ENCODE results near the gene RBM33.

Gene RBM33

DNA sequence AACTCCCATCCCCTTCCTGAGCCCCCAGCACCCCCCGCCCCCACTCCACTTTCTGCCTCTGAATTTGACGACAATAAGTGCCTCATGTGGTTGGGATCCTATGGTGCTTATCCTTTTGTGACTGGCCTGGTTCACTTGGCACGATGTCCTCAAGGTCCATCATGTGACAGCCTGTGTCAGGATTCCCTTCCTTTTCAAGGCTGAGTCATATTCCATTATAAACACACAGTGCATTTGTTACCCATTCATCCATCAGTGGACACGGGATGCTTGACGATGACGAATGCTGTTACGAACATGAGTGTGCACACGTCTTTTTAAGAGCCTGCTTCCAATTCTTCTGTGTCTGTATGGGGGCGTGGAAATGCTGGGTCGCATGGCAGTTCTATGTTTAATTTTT lies 141.1 kb downstream of the RBM33 start:
- Histone ChIP-seq H3K27me3 (ENCODE audit: insufficient read depth, low read length) (no peaks in the 10 kb centered on the region), H3K79me2 (ENCODE audit: control insufficient read depth, insufficient read depth, low read length, unreplicated experiment) (no peaks in the 10 kb centered on the region), H3K27ac (ENCODE audit: low read depth, low read length) (no peak overlapping the region), H2AFZ (ENCODE audit: low read length, unreplicated experiment) (no peak overlapping the region), H3K36me3 (ENCODE audit: insufficient read depth, low read length) (no peaks in the 10 kb centered on the region), H3K4me3 (ENCODE audit: low read depth, low read length) (no peak overlapping the region), H3K4me1 (ENCODE audit: control insufficient read depth, insufficient read depth, low read length, unreplicated experiment) (no peaks in the 10 kb centered on the region)

DNA sequence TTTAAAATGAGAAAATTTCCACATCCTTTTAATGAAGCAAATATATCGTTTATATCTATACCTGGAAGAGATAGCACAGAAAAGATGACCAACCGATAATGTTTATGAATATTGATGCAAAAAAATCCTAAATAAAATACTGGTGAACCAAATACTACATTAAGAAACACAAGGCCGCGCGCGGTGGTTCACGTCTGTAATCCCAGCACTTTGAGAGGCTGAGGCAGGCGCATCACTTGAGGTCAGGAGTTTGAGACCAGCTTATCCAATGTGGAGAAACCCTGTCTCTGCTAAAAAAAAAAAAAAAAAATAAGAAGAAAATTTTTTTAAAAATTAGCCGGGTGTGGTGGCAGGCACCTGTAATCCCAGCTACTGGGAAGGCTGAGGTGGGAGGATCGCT lies 142.0 kb downstream of the RBM33 start:
- Histone ChIP-seq H3K79me2 (ENCODE audit: control insufficient read depth, insufficient read depth, low read length, unreplicated experiment) (no peaks in the 10 kb centered on the region), H3K4me1 (ENCODE audit: control insufficient read depth, insufficient read depth, low read length, unreplicated experiment) (no peaks in the 10 kb centered on the region), H3K27ac (ENCODE audit: low read depth, low read length) (no peak overlapping the region), H3K27me3 (ENCODE audit: insufficient read depth, low read length) (no peaks in the 10 kb centered on the region), H2AFZ (ENCODE audit: low read length, unreplicated experiment) (no peak overlapping the region), H3K36me3 (ENCODE audit: insufficient read depth, low read length) (no peaks in the 10 kb centered on the region), H3K4me3 (ENCODE audit: low read depth, low read length) (no peak overlapping the region)

DNA sequence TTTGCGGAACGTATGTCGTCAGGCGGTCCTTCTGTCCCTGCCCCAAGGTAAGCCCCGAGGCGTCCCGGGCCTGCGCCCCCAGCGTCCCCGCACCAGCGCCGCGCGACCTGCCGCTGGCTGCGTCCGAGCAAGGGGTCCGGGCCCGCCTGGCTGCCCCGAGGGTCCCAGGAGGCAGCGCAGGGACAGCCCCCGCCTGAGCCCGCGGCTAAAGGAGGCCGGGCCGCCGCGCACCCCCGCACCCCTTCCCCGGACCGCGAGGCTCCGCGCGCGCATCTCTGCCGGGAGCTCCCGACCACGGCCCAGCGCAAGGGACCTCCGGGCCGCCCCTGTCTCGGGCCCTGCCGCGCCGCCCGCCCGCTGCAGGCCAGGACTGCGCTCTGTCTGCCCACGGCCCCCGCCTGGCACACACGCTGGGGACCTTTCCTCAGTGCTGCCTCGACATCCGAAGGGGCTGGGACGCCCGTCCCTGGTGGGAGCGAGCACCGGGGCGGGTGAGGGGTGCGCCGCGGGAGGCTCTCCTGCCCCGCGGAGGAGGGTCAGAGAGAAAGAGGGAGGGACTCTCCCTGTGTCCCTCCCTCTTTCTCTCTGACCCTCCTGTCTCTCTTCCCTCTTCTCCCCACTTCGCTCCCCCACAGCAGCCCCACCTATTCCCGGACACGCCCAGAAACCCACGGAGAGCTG lies 142.8 kb downstream of the RBM33 start:
- Histone ChIP-seq H3K4me1 (ENCODE audit: control insufficient read depth, insufficient read depth, low read length, unreplicated experiment) (no peaks in the 10 kb centered on the region), H3K36me3 (ENCODE audit: insufficient read depth, low read length) (no peaks in the 10 kb centered on the region), H3K27ac (ENCODE audit: low read depth, low read length) (no peak overlapping the region), H2AFZ (ENCODE audit: low read length, unreplicated experiment) (peak overlapping the region; percentile 47), H3K4me3 (ENCODE audit: low read depth, low read length) (peak overlapping the region; percentile 77), H3K79me2 (ENCODE audit: control insufficient read depth, insufficient read depth, low read length, unreplicated experiment) (no peaks in the 10 kb centered on the region), H3K27me3 (ENCODE audit: insufficient read depth, low read length) (no peaks in the 10 kb centered on the region)

DNA sequence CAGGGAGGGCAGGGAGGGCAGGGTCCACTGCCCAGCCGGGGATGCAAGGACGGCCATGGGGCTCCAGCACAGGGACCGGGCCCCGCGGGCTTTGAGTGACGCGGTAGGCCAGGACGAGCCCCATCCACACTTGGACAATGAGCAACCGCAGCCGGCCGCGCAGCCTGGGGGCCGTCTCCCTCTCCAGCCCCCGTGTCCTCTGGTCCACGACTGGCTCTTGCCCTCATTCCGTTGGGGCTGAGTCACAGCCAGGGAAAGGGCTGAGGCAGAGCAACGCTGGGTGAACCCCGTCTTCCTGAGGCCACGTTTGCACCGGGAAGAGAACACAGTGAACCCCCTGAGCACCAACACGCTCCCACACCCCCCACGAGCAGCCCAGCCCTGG lies 144.1 kb downstream of the RBM33 start:
- no peaks in the 10 kb centered on the region for H3K79me2 ChIP-seq (ENCODE audit: control insufficient read depth, insufficient read depth, low read length, unreplicated experiment)
- H3K4me3 ChIP-seq (ENCODE audit: low read depth, low read length), result no peak overlapping the region
- no peak overlapping the region for H3K27ac ChIP-seq (ENCODE audit: low read depth, low read length)
- no peaks in the 10 kb centered on the region for H3K27me3 ChIP-seq (ENCODE audit: insufficient read depth, low read length)
- no peaks in the 10 kb centered on the region for H3K4me1 ChIP-seq (ENCODE audit: control insufficient read depth, insufficient read depth, low read length, unreplicated experiment)
- no peak overlapping the region for H2AFZ ChIP-seq (ENCODE audit: low read length, unreplicated experiment)
- no peaks in the 10 kb centered on the region for H3K36me3 ChIP-seq (ENCODE audit: insufficient read depth, low read length)

DNA sequence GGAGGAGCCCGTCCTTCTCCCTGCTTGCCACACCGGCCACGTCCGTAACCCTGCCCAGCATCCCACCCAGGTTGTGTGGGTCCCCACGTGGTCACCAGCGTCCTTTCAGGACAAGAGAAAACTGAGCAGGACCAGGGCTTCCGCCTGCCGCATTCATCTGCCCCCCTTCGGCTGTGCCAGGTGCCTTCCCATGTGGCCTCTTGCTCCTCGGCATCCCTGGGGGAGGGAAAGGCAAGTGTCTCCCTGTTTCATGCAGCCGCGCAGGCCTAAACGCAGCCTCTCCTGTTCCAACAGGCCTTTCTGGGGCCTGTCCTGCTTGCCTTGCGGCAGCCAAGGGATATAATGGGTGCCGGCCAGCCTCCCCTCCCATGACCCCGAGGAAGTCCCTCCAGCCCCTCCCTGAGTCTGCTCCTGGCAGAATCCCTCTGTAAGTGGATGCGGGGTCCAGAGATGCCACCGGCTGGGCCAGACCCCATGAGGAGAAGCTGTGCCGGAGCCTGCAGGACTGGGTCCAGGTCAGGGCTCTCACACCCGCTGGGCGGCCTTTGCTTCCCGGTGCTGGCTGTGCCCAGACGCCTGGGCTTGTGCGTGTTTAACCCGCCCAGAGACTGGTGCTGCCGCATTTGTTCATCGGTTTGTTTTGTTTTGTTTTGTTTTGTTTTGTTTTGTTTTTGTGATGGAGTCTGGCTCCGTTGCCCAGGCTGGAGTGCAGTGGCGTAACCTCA lies 144.7 kb downstream of the RBM33 start:
- no peaks in the 10 kb centered on the region for H3K79me2 ChIP-seq (ENCODE audit: control insufficient read depth, insufficient read depth, low read length, unreplicated experiment)
- H3K27me3 ChIP-seq (ENCODE audit: insufficient read depth, low read length), result no peaks in the 10 kb centered on the region
- no peak overlapping the region for H3K4me3 ChIP-seq (ENCODE audit: low read depth, low read length)

DNA sequence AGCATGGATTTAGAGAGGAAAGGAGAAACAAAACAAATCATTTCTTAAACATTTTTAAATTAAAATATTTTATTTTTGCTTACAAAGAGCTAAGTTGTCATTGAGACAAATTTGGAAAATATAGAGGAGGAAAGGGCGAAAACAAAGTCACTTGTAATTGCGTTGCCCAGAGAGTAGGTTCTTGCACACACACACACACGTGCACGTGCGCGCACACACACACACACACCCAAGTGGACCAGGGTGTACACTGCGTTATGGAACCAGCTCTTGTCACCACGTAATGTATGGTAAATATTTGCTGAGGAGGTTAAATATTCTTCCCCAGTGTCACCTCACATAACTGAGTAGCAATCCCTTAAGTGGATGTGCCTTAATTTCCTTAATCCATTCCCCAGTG lies 146.2 kb downstream of the RBM33 start:
- Histone ChIP-seq H3K4me1 (ENCODE audit: control insufficient read depth, insufficient read depth, low read length, unreplicated experiment) (no peaks in the 10 kb centered on the region), H3K27me3 (ENCODE audit: insufficient read depth, low read length) (peaks cover 5% of the 10 kb centered on the region), H2AFZ (ENCODE audit: low read length, unreplicated experiment) (no peak overlapping the region), H3K4me3 (ENCODE audit: low read depth, low read length) (no peak overlapping the region), H3K79me2 (ENCODE audit: control insufficient read depth, insufficient read depth, low read length, unreplicated experiment) (no peaks in the 10 kb centered on the region), H3K36me3 (ENCODE audit: insufficient read depth, low read length) (no peaks in the 10 kb centered on the region), H3K27ac (ENCODE audit: low read depth, low read length) (no peak overlapping the region)

More for the DNA sequence above, 144.7 kb downstream of the RBM33 start:
- Histone ChIP-seq H3K36me3 (ENCODE audit: insufficient read depth, low read length) (no peaks in the 10 kb centered on the region), H2AFZ (ENCODE audit: low read length, unreplicated experiment) (no peak overlapping the region), H3K4me1 (ENCODE audit: control insufficient read depth, insufficient read depth, low read length, unreplicated experiment) (no peaks in the 10 kb centered on the region), H3K27ac (ENCODE audit: low read depth, low read length) (no peak overlapping the region)

DNA sequence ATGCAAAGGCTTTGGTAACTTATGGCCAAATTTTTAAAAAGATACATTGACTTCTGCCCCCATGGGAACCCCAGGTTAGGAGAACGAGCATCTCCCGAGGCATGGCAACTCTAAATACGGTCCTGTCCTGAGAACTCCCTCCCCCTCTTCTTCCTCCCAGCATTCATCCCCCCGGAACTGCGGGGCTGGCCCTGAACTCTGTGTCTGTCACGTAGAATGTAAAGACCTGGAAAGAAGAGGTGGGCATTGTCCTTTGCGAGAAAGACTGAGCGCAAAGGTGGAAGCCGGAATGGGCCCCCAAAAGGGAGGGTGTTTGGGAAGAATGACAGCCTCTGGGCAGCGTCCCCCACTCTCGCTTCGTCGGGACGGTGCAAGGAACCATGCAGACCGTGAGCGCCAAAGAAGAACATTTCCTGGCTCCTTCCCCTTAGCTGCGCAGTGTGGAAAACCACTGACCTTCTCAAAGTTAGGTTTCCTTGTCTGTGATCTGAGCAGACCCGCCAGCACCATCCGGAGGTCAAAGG lies 146.8 kb downstream of the RBM33 start:
- Histone ChIP-seq H3K36me3 (ENCODE audit: insufficient read depth, low read length) (no peaks in the 10 kb centered on the region), H2AFZ (ENCODE audit: low read length, unreplicated experiment) (no peak overlapping the region), H3K27ac (ENCODE audit: low read depth, low read length) (no peak overlapping the region), H3K27me3 (ENCODE audit: insufficient read depth, low read length) (peaks cover 11% of the 10 kb centered on the region), H3K4me3 (ENCODE audit: low read depth, low read length) (no peak overlapping the region), H3K79me2 (ENCODE audit: control insufficient read depth, insufficient read depth, low read length, unreplicated experiment) (no peaks in the 10 kb centered on the region), H3K4me1 (ENCODE audit: control insufficient read depth, insufficient read depth, low read length, unreplicated experiment) (no peaks in the 10 kb centered on the region)

DNA sequence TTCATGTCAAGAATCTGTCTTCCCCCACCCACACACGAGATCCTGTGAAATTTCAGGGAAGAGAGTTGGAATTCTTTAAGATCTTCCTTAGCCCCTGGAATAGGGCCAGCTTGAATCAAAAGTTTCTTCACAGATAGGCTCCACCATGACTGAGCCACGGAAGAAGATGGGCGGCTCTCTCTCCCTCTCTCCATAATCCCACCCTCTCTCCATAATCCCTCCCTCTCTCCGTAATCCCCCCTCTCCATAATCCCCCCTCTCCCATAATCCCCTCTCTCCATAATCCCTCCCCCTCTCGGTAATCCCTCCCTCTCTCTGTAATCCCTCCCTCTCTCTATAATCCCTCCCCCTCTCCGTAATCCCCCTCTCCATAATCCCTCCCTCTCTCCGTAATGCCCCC lies 147.4 kb downstream of the RBM33 start:
- H3K4me1 ChIP-seq (ENCODE audit: control insufficient read depth, insufficient read depth, low read length, unreplicated experiment), result no peaks in the 10 kb centered on the region

DNA sequence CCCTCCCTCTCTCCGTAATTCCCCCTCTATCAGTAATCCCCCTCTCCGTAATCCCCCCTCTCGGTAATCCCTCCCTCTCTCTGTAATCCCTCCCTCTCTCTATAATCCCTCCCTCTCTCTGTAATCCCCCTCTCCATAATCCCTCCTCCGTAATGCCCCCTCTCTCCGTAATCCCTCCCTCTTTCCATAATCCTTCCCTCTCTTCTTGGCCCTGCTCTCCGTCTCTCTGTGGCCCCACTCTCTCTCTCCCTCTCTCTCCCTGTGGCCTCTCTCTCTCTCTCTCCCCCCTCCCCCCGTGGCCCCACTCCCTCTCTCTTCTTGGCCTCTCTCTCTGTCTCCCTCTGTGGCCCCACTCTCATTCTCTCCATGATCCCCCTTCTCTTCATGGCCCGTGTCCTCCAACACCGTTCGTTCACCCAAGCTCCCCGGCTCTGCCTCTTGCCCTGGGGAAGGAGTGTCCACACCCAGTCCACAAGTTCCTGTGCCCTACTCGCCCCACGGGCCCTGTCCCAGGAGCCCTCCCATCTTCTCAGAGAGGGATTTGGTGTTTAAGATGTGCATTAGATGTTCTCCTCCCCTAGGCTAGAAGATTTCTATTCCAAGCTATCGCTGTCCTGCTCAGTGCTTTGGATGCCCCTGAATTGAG lies 148.0 kb downstream of the RBM33 start:
- H3K27ac ChIP-seq (ENCODE audit: low read depth, low read length), result no peak overlapping the region
- H3K79me2 ChIP-seq (ENCODE audit: control insufficient read depth, insufficient read depth, low read length, unreplicated experiment), result no peaks in the 10 kb centered on the region
- H3K27me3 ChIP-seq (ENCODE audit: insufficient read depth, low read length), result peaks cover 15% of the 10 kb centered on the region
- no peaks in the 10 kb centered on the region for H3K4me1 ChIP-seq (ENCODE audit: control insufficient read depth, insufficient read depth, low read length, unreplicated experiment)
- H3K36me3 ChIP-seq (ENCODE audit: insufficient read depth, low read length), result no peaks in the 10 kb centered on the region
- H3K4me3 ChIP-seq (ENCODE audit: low read depth, low read length), result no peak overlapping the region
- no peak overlapping the region for H2AFZ ChIP-seq (ENCODE audit: low read length, unreplicated experiment)

More for the DNA sequence above, 147.4 kb downstream of the RBM33 start:
- peaks cover 13% of the 10 kb centered on the region for H3K27me3 ChIP-seq (ENCODE audit: insufficient read depth, low read length)
- no peak overlapping the region for H2AFZ ChIP-seq (ENCODE audit: low read length, unreplicated experiment)
- no peaks in the 10 kb centered on the region for H3K36me3 ChIP-seq (ENCODE audit: insufficient read depth, low read length)
- H3K4me3 ChIP-seq (ENCODE audit: low read depth, low read length), result no peak overlapping the region
- no peak overlapping the region for H3K27ac ChIP-seq (ENCODE audit: low read depth, low read length)
- H3K79me2 ChIP-seq (ENCODE audit: control insufficient read depth, insufficient read depth, low read length, unreplicated experiment), result no peaks in the 10 kb centered on the region

DNA sequence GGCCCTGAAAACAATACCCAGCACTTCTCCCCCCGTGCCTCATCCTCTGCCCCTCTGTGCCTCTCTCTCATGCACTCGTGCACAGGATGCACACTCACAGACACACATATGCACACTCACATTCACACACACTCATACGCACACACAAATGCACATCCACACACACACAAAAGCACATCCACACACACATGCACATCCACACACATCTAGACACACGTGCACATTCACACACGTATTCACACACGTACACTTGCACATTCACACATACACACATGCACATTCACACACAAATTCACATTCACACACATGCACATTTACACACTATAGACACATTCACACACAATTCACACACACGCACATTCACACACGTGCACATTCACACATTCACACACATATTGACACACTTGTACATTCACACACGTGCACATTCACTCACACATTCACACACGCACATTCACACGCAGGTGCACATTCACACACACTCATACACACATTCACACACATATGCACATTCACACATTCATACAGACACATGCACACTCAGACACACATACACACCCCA lies 148.6 kb downstream of the RBM33 start:
- H3K27ac ChIP-seq (ENCODE audit: low read depth, low read length), result no peak overlapping the region
- H3K4me1 ChIP-seq (ENCODE audit: control insufficient read depth, insufficient read depth, low read length, unreplicated experiment), result no peaks in the 10 kb centered on the region
- H3K79me2 ChIP-seq (ENCODE audit: control insufficient read depth, insufficient read depth, low read length, unreplicated experiment), result no peaks in the 10 kb centered on the region
- H3K36me3 ChIP-seq (ENCODE audit: insufficient read depth, low read length), result no peaks in the 10 kb centered on the region
- peaks cover 18% of the 10 kb centered on the region for H3K27me3 ChIP-seq (ENCODE audit: insufficient read depth, low read length)
- H3K4me3 ChIP-seq (ENCODE audit: low read depth, low read length), result no peak overlapping the region
- H2AFZ ChIP-seq (ENCODE audit: low read length, unreplicated experiment), result no peak overlapping the region

Data from ACC112 (cell line).